Iris pigment epithelial cell (primary cell): ENCODE results near the gene HYAL3.

Experiments used
- DNase-seq: peaks from one replicate; pipeline ENCODE4 v3.0.0-alpha.2; 2011; ENCODE audit warnings: low read depth

HYAL3 gene

GRCh38 chr3:50298836-50299637, at the start of gene HYAL3, which contains the start of gene NAA80:
Gene HYAL3, minus strand, starts transcription at chr3:50299405. Its CDS starts 3,803 bp downstream, at chr3:50295602.
Gene NAA80, minus strand, starts transcription at chr3:50299405. Its CDS starts 1,942 bp downstream, at chr3:50297463.
- DNase-seq, result peak; percentile 100

GRCh38 chr3:50347187-50347813, 48.1 kb upstream of the HYAL3 start:
- DNase-seq, result peak; percentile 62

- DNase-seq, result no peak
Measured at GRCh38 chr3:50345586-50346234, 46.5 kb upstream of the HYAL3 start, which contains the start of gene ZMYND10. Gene ZMYND10, minus strand, starts transcription at chr3:50345732. Its CDS starts 153 bp downstream, at chr3:50345579.

GRCh38 chr3:50345008-50345407, 45.8 kb upstream of the HYAL3 start:
- DNase-seq, result no peak

- DNase-seq, result no peak
Measured at GRCh38 chr3:50342813-50343633, 43.8 kb upstream of the HYAL3 start.

GRCh38 chr3:50341996-50342650, 42.9 kb upstream of the HYAL3 start:
- DNase-seq, result no peak

- no peak for DNase-seq
Measured at GRCh38 chr3:50341537-50341936, 42.3 kb upstream of the HYAL3 start.

- peak; percentile 60 for DNase-seq
Measured at GRCh38 chr3:50340448-50341329, 41.5 kb upstream of the HYAL3 start, which contains the start of gene RASSF1. Gene RASSF1, minus strand, starts transcription at chr3:50340836. Its CDS starts 31 bp downstream, at chr3:50340805.

GRCh38 chr3:50340147-50340447, 40.9 kb upstream of the HYAL3 start:
- DNase-seq, result no peak

GRCh38 chr3:50339485-50340146, 40.4 kb upstream of the HYAL3 start:
- DNase-seq, result peak; percentile 62

- no peak for DNase-seq
Measured at GRCh38 chr3:50338965-50339364, 39.8 kb upstream of the HYAL3 start.

GRCh38 chr3:50337175-50337861, 38.1 kb upstream of the HYAL3 start:
- peak; percentile 100 for DNase-seq

- peak; percentile 47 for DNase-seq
Measured at GRCh38 chr3:50336452-50337174, 37.4 kb upstream of the HYAL3 start.

- no peak for DNase-seq
Measured at GRCh38 chr3:50334339-50335075, 35.3 kb upstream of the HYAL3 start.

GRCh38 chr3:50333744-50334328, 34.6 kb upstream of the HYAL3 start:
- DNase-seq, result peak; percentile 87

- DNase-seq, result no peak
Measured at GRCh38 chr3:50331364-50331907, 32.2 kb upstream of the HYAL3 start.

GRCh38 chr3:50330330-50330729, 31.1 kb upstream of the HYAL3 start:
- no peak for DNase-seq
